Activated CD4-positive, CD25-positive, alpha-beta regulatory T cell treated with anti-CD3 and anti-CD28 coated beads, Interleukin-2, amount 50 U/mL, for 24 hours (primary cell): Measurements from ENCODE around the gene ESRRB.

Experiments
- ATAC-seq, 2 donors: fragments of 150-1000 bp; cut with Tn5 transposase; one replicate each; pipeline ENCODE4 v1.10.0; 2021; ENCODE audit warnings: mild to moderate bottlenecking in 1 of 2, moderate library complexity in 1 of 2

The ESRRB gene

DNA sequence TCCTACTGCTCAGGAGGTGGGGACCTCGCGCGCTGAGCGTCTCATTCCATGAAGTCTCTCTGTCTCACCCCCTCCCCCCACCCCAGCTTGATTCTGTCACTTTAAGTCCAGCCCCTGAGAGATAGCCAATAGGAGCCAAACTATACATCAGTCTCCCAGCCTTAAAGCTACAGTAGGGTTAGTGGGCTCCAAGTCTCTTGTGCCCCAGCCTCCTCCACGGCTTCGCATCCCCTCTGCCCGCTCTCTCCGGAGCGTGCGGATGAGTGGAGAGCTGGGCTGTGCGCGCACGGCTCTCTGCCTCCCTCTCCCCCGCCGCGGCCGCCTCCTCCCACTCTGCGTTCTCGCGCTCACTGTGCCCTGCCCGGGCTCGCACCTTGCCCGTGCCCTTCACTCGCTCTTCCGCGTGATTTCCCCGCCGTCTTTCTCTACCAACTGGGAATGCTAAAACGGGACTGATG, at the start of gene ESRRB:
ESRRB (plus strand) TSS at position 191 of the 458 bp plus-strand sequence; CDS start at position 456, 265 bp downstream.
- ATAC-seq = no peak

DNA sequence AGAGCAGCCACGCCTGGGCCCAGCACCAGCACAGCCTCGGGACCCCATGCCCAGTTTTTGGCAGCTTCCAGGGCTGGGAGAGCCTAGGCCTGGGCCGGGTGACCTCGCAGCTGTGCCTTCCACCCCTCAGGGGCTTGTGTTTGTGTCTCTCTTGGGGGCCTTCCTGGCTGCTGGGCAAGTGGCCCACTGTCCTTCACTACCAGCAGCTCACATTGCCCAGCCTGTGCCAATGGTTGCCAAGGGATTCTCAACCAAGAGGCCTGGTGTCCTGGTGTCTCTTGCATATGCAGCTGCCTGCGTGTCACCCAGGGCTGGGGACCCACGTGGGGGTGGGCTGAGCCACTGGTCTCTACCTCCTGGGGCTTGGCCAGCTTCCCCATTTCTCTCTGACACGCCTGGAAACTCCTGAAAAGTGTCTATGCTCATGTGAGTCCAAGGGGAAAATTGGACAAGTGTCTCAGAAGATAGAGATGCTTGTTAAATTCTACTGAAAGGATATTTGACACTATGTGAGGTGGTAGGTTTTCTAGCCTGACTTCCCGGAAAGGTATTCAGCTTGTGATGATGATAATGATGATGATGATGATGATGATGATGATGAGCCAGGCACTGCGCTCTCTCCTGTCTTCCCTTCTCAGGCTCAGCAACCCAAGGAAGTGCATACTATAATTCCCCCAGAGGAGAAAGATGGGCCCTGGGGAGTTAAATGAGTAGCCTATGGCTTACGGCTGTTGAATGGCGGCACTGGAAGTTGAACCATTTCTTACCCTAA, 48.8 kb upstream of the ESRRB start:
- no peak for ATAC-seq

DNA sequence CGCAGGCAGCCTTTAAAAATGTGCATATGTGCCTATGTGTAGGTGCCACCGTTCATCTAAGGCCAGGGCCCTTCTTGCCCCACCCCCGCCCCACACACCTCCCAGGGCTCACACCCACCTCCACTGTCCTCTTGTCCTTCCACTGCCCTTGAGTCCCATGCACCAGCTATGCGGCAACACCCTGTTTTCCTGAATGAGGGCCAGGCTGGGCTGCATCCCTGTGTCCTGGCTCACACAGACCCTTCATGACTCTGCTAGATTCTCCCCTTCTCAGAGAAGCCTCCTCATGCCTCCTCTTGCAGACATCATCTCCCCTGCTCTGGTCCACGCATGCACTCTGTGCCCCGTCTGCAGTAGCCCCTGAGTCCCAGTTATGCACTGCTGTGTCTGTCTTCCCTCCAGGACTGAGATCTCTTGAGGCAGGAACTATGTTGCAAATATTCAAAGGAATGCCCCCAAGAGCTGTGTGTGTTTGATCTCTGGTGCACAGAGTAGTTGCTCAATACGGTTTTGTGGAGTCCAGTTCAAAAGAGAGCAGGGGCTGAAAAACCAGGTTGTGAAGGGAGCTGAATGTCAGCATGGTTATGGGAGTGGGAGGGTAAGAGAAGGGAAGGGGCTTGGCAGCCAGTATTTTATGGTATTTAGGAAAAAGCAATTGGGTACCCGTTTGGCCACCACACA, 47.3 kb upstream of the ESRRB start:
- ATAC-seq = no peak

DNA sequence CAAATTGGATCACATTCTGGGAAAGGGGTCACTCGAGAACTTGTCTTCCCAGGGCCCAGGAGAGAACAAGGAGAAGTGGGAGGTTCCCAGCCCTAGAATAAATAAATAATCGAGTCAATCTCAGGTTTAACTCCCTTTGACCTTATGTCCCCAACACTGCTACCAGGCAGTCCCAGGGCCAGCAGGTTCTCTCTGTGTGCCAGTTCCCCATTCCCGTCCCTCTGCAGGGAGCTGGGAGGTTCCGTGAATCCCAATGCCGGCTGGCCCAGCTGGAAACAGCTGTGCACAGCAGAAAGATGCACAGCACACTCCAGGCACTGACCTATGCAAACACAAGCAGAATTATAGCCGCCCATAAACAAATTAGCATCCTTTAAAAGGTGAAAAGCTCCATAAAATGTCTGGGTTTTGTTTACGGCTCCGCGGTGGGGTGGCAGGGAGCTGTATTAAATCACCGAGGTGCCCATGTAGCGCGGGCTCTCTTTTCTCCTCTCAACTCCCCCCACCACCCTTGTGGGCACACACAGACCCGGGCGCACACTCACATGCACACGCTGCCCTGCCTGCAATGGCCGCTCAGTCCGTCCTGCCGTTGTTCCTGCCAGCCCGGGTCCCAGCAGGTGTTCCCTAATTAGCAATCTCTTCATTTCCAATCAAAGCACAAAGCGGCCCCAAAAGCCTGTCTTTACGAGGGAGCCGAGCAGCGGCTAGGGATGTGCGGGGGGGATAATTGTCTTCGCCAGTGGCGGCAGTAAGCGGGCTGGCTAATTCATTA, 46.6 kb upstream of the ESRRB start:
- no peak for ATAC-seq

DNA sequence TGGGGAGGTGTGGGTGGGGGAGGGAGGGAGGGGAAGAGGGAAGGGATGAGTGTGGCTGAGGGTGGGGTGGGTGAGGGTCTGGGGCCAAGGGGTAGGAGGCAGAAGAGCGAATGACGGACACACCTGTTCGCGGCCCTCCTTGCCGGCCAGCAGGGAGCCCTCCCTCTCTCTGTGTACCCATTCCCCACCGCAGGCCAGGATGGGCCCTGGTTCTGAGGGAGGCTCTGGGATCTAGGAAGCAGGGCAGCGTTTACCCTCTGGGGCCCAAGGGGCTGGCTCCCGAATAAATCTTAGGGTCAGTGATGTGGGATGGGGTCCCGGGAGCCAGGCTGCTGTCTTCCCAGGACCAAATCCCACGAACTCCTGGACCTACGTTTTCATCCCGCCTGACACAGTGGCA, 46.0 kb upstream of the ESRRB start:
- no peak for ATAC-seq

DNA sequence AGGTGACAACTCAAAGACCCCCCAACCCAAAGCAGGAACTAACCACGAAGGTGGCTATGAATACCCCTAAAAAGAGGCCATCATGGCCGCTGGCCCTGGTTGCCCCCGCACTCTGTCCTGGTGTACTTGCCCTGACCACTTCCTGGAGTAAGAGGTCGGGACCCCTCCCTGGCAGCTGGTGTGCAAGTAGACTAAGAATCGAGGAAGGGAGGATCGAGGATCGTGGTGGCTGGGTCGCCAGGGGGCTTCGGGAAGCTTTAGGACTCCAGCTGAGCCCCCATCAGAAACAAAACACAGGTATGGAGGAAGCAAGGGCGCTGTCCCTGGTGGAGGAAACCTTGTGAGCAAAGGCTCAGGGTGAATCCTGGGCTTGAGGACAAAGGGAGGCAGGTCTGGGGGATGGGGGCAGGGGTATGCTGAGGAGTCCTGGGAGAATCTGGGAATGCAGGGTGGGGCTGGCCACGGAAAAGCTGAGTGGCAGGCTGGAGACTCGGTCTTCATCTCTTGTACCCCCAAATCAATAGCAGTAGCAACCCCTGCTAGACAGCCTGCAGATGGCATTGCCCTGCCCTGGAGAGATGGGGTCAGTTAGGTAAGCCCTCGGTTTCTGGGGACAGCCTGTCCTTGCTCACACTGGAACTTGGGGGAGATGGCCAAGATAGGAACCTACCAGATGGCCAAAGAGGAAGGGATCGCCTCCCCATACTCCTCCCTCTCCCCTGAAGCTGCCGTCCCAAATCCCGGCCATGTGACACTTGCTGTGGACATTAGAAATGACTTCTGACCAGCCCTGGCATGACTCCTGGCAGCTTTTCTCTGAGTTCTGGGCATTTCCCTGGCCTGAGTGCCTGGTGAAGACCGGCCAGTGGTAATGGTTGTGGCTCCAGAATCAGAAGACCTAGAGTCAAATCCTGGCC, 45.3 kb upstream of the ESRRB start:
- ATAC-seq = no peak

DNA sequence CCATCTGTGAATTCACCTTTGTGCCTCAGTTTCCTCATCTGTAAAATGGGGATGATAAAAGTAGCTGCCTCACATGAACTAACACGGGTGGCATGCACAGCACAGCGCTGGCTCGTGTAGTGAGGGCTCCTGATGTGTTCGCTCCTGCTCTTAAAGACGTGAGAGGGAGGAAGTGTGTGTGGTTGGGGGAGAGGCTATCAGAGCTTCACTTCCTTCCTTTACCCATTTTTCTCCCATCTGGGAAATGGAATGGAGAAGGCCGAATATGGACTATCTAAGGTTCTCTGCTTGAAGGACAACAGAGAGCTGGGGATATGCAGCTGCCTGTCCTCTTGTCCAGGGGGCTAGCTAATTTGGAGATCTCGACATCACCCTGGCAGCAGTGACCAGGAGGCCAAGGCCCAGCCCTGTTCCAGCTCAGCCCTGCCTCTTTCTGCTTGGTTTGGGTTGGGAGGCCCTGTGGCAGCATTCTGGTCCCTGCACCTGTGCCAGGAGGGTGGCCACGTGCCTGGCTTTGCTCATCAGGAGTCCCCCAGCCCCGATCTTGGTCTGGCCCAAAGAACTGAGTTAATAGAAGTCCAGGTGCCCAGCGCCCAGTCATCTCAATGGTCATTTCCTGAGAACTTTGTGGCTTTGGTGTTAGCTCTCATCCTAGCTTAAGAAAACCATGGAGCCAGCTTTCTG, 44.5 kb upstream of the ESRRB start:
- no peak for ATAC-seq

DNA sequence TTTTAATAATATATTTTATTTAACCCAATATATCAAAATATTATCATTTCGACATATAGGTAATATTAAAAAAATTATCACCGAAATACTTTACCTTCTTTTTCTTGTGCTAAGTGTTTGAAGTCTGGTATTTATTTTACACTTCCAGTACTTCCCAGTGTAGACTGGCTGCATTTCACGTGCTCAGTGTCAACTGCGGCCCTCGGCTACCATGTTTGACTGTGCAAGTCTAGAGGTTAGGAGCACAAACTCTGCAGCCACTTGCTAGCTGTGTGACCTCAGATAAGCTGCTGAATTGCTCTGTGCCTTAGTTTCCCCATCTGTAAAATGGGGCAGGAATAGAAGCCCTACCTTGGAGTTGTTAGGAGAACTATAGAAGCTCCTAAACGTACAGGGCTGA, 42.3 kb upstream of the ESRRB start:
- no peak for ATAC-seq

DNA sequence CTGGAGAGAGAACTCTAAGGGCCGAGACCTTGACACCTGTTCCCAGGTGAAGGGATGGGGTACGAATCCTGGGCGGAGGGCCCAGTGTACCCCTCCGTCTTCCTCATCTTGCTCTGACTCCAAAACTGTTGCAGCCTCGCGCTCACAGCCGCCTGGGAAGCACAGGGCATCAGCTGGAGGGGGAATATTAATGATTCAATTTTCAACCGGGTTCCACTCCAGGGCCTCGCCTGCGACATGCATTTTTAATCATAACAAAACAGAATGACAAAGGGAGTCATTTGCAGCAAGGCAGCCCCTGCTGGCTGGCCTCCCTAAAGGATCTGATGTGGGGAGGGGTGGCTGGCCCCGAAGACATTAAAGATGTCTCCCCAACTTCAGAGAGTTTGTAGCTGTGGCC, 41.6 kb upstream of the ESRRB start:
- no peak for ATAC-seq

DNA sequence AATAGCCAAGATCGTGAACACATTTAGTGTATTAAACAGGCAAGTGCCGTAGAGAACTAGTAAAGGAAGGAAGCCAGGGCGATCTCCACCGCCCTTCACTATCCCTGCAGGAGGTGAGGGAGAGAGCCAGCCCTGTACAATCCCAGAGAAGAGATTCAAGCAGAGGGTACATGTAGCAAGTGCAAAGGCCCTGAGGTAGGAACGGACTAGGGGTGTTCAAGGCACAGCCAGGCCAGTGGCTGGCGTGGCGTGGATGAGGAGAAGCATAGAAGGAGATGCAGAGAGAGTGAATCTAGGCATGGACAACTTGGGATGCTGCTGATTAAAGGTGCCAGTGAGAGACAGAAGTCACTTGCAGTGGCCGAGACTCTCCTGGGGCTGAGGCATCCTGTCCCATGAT, 39.1 kb upstream of the ESRRB start:
- no peak for ATAC-seq

DNA sequence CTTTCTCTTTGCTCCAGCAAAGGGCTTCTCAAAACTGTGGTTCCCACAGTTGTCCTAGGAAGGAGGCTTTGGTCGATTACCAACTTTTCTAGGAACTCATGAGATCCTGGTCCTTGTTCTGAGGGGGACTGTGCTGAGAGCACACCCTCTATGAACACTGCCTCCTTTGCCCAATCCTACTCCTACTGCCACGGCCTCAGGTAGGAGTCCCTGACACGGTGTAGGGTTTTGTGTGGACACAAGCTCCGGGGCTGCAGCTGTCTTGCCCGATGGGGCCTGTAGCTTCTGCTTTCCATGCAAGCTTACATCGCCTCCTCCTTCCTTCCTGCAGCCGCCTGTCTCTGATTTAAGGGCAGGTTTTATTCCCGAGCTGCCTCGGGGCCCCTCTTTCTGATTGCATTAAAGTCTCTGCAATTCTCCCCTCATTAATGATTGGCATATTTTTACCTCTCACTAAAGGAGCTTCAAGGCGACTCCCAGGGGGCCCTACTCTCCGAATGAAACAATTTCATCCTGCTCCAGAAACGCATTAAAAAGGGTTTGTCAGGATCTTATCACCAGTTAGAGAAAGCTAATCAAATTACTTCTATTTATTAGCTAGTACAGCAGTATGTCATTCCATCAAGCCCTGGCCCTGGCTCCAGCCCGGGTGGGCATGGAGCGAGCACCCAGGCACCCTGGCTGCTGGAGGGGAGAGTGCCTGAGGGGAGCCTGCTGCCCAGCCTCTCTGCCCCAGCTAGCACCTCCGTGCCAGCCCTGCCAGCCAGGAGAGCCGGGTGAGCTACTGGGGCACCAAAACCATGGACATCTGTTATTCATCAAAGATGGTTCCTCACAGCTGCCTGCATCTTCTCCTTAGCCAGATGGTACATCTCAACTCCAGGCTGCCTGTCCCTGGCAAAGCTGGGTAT, 38.0 kb upstream of the ESRRB start:
- ATAC-seq = no peak

DNA sequence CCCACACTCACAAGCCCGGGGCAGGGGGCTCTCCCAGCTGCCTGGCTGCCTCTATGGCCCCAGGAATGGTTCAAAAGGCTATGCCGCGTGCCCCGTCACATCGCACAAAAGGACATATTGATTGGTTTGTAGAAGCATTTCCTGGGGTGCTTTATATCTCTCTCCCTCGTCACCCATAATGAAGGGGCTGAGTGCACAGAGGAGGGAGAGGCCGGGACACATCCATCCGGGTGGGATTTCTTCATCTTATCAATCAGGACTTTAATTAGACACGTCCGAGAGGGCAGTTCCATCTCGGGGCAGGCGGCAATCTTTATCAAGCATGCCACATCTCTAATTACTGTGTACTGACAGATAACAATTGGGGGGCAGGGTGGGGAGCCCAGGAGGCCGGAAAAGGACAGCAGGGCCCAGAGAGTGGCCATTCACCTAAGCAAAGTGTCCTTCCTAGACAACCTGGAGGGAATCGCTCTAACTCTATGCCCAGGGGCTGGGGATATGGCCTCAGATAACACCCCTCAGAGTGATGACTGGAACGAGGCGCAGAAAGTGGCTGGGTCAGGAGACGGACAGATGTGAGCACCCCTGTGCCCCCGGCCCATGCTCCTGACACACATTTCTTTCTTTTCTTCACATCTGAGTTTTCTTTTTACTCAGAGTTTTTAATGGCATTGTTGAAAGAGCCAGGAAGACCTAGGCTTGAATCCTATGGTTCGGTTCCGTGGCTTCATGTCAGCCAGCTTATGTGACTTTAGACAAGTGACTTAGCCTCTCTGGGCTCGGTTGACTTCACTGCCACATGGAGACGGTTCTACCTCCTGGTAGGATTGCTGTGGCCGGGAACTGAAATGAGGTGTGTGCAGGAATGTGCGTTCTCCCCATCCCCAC, 36.0 kb upstream of the ESRRB start:
- no peak for ATAC-seq

DNA sequence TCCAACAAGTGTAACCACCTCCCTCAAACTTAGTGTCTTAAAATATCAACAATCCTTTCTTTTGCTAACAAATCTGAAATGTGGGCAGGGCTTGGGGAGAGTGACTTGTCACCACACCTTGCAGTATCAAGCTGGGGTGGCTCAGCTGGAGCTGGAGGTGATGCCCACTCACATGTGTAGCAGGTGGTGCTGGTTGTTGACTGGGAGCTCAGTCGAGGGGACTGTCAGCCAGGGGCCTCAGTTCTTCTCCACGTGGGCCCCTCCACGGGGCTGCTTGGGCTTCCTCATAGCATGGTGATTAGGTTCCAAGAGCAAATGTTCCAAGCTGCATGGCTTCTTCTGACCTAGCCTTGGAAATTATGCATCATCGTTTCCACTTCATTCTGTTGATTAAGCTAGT, 32.6 kb upstream of the ESRRB start:
- no peak for ATAC-seq

DNA sequence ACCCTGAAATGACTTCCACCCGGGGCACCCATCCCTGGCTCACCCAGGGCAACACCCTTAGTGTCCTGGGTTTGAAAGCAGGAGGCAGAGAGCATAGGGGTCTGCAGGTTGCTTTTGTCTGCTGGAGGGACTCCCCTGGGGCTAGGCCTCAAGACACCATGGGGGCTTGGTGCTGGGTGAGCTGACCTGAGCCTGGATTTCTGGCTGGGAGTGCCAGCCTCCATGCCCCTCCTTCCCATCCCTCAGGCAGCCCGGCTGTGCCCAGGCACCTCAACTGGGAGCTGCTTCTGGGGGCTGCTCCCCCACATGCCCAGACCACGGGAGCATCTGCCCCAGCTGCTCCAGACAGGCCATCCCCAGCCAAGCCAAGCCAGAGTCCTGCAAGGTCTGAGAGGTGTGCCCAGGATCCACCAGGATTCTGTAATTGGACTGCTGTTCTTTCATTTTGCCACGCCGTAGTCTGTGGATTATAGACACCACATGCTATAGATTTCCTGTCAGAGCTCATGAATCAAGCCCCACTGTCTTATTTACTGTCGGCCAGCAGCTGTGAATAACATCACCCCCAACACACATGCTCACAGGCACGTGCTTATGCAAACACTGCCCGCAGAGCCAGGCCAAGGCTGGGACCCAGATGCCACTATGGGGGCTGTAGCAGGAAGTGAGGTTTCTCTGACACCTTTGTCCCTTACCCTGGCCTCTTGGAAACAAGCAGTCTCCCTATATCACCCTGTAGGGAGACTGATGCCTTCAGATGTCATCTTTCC, 29.4 kb upstream of the ESRRB start:
- no peak for ATAC-seq

DNA sequence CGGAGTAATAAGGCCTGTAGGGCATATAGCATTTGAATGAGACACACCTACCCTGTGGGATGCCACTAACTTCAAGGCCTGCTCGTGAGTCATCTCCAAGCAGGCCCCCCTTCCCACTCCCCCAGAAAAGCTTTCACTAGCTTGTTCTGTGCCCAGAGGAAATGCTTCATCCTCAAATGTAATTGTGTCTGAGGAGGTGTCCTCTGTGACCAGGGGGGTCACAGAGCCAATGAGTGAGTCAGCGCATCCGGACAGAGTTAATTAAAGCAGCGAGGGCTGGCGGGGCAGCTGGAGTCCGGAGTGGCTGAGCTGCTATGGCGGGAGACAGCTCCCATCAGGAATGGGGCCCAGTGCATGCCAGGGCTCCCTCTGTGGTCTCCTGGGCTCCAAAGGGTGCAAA, 27.0 kb upstream of the ESRRB start:
- ATAC-seq = no peak

DNA sequence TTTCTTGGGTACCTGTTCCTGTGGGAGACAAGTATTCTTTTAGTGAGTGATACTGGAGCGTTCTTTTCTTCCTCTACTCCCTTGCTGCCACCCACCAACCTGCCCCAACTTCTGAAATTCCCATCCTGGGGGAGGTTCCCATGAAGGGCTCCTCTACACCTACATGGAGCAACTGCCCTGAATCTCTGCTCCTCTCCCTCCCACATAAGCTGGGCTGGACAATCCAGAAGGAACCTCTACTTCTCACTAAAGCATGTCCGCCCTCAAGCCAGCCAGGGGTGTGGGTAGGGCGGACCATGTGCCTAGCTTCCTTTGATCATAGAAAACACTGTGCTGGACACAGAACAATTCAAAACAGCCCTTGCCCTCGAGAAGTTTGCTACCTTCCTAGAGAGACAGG, 25.9 kb upstream of the ESRRB start:
- ATAC-seq = no peak

DNA sequence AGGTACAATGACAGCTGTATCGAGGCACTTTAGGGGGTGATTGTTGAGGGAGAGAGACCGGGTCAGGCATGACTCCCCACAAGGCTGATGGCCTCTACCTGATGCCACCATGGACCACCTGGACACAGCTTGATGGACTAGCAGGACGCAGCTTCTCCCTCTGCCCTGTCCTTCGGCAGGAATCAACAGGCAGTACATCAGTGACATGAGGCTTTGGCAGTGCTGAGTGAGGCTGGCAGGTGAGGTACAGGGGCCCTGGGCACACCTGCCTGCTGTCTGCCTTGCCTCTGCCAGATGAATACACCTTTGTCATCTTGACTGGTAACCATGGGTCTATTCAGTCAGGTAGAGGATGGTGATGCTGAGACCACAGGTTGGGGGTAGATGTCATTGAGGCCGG, 25.3 kb upstream of the ESRRB start:
- no peak for ATAC-seq

DNA sequence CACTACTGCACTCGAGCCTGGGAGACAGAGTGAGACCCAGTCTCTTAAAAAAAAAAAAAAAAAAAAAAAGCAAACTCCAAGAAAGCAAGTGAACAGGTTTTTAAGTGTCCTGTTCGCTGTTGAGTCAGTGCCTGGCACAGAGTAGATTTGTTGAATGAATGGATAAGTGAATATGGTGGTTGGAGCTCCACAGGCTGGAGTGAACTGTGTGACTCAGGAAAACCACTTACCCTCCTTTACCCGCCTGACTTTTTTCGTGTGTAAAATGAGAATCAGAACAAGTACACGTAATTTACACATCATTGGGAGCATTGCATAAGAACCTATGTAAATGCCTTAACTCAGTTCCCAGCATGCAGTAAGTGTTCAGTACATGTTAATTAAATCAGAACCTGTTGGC, 24.0 kb upstream of the ESRRB start:
- ATAC-seq = no peak
